SJCRH30 (cell line): Measurements from ENCODE around the gene ASPDH. TPM values are rescaled to one million over a fixed set of nuclear protein-coding genes. Genes with fewer than 3 reads are reported as not detected.

ENCODE experiments used
- DNase-seq, 2 experiments: peaks; one replicate each; pipeline ENCODE4 v3.0.0-alpha.2; 2015 to 2020
- H3K27ac ChIP-seq: fragments of 250-450 bp; sonication (Bioruptor Pico); 2 replicates; pipeline ENCODE4 v1.5.1; 2020; ENCODE audit warnings: mild to moderate bottlenecking, moderate library complexity
- H3K27me3 ChIP-seq: fragments of 250-450 bp; sonication (Bioruptor Pico); 2 replicates; pipeline ENCODE4 v1.5.1; 2020; ENCODE audit warnings: mild to moderate bottlenecking, moderate library complexity
- H3K36me3 ChIP-seq: fragments of 250-450 bp; sonication (Bioruptor Pico); 2 replicates; pipeline ENCODE4 v1.5.1; 2020; ENCODE audit warnings: mild to moderate bottlenecking, moderate library complexity
- H3K4me1 ChIP-seq: fragments of 250-450 bp; sonication (Bioruptor Pico); 2 replicates; pipeline ENCODE4 v1.5.1; 2020; ENCODE audit warnings: mild to moderate bottlenecking, moderate library complexity
- H3K4me3 ChIP-seq: fragments of 250-450 bp; sonication (Bioruptor Pico); 2 replicates; pipeline ENCODE4 v1.5.1; 2020; ENCODE audit warnings: mild to moderate bottlenecking, moderate library complexity
- H3K9me3 ChIP-seq: fragments of 250-450 bp; sonication (Bioruptor Pico); replicated peaks from 2 replicates; pipeline ENCODE4 v1.5.1; 2020; ENCODE audit warnings: mild to moderate bottlenecking, moderate library complexity
- total RNA-seq: library from RNA; depleted of rRNA; stranded (reverse); fragments of >200 nt; shearing (Covaris generic); gene quantifications from 2 replicates; pipeline ENCODE4 v1.2.3, GENCODE V29; 2014

The ASPDH gene
- total RNA-seq, 1 experiment from 2014 or later = not detected

DNA sequence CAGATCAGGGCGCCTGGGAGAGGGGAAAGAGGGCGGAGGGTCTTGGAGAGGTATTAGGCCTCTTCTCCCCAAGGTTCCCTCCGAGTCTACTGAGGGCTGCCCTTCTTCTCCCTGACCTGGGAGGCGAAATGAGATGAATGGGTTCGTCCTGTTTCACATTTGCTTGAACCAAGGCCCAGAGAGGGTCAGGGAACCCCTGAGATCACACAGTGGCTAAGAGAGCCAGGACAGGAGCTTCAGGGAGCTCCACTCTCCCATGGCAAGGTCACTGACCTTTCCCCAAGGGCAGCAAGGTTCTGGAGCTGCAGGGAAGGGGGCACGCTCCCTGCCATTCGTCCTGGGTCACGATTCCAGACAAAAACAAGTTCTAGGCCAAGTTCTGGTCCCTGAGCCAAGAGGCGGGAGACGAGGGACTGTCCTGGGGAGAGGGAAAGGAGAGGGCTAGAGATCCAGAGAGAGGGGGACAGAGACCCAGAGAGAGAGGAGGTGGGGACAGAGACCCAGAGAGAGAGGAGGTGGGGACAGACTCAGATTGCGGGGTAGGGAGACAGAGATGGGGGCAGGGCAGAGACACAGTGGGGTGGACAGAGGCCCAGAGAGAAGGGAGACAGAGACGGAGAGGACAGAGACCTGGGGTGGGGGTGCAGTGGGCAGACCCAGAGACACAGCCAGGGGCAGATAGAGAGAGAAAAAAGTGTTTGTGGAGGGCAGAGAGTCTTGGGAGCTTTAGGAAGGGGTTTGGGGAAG lies 541 bp downstream of the ASPDH start:
- no peaks in the 10 kb centered on the region for H3K9me3 ChIP-seq
- H3K27me3 ChIP-seq = peaks cover 6% of the 10 kb centered on the region; the same call in 1 of the 2 replicates
- H3K4me3 ChIP-seq = no peak overlapping the region
- no peak overlapping the region for H3K27ac ChIP-seq
- no peaks in the 10 kb centered on the region for H3K36me3 ChIP-seq
- no peak for DNase-seq
- H3K4me1 ChIP-seq = peaks cover 19% of the 10 kb centered on the region

DNA sequence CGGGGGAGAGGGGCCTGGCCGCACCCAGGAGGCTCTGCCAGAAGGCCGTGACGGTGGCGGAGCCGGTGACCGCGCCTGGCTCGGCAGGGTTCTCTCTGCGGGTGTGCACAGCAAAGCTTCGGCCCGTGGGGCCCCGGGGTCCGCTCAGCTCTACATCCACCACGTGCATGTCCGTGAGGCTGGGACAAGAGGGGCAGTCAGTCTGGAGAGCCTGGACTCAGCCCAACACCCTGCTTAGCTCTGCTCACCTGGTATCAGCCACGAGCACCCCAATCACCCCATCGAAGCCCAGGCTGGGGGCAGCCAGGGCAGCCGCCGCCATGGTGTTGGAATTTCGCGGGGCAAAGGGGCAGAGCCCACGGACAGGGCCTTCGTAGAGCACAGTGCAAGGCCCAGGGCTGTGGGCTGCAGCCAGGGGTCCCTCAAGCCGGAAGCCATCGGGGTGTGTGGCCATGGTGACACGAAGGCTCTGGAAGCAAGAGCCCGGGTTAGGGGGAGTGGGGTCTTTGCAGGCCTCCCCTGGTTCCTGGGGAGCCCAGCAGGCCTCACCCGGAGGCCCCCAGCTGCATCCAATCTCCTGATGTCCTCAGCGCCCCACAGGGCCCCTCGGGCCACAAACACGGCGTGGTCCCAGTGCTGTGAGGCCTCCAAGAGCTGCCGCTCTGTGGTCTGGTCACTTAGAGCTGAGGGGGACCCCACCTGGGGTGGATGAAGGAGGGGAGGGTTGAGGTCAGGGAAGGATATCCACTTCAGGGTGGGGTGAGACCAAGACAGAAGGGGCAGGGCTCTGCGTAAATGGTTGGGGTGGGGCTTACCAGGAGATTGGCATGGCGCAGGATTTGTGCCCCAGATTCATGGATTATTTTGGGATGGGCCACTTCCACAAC lies 1.4 kb downstream of the ASPDH start:
- H3K27ac ChIP-seq = no peak overlapping the region
- H3K27me3 ChIP-seq = peaks cover 6% of the 10 kb centered on the region; the same call in 1 of the 2 replicates
- H3K36me3 ChIP-seq = no peaks in the 10 kb centered on the region
- H3K4me1 ChIP-seq = peaks cover 22% of the 10 kb centered on the region
- DNase-seq = no peak
- H3K4me3 ChIP-seq = peak overlapping the region; percentile 62
- no peaks in the 10 kb centered on the region for H3K9me3 ChIP-seq

DNA sequence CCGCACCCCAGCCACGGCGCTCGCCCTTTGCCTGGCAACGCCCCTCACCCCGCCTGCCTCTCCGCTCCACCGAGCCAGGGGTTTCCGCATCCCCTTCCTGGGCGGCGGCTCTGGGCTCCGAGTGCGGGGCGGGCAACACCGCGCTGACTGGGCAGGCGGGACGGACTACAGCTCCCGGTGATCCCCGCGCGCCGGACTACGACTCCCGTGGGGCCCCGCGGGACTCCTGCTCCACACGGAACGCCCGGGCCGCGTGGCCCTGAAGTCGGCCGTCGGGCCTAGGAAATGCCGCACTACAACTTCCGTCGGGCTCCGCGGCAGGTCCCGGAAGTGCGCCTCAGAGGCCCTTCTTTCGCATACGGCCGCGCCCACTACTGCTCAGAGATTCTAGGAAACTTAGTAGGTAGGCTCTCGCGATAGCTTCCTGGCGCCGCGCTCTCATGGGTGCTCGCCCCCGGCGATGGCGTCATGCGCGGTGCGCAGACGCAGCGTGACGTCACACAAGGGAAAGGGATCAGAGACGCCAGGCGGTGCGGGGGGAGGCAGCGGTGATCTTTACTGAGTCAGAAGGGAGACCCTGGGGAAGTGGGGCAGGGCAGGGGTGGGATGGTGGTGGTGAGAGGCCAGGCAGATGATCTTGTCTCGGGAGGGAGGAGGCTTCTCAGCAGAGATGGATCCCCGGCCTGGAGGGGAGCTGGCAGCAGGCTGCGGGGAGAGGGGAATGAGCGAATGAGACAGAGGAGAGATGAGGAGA lies 2.5 kb downstream of the ASPDH start, which contains the start of gene JOSD2:
Gene JOSD2, minus strand, starts transcription at position 123 of the 754 bp plus-strand sequence. CDS start 760 bp downstream, outside the sequence.
- Histone ChIP-seq H3K36me3 (no peaks in the 10 kb centered on the region), H3K4me1 (peaks cover 22% of the 10 kb centered on the region), H3K27me3 (peaks cover 6% of the 10 kb centered on the region; the same call in 1 of the 2 replicates), H3K4me3 (peak within 1 kb of the TSS; percentile 62), H3K27ac (peak within 1 kb of the TSS; percentile 66), H3K9me3 (no peaks in the 10 kb centered on the region)
- DNase-seq = peak; percentile 99

DNA sequence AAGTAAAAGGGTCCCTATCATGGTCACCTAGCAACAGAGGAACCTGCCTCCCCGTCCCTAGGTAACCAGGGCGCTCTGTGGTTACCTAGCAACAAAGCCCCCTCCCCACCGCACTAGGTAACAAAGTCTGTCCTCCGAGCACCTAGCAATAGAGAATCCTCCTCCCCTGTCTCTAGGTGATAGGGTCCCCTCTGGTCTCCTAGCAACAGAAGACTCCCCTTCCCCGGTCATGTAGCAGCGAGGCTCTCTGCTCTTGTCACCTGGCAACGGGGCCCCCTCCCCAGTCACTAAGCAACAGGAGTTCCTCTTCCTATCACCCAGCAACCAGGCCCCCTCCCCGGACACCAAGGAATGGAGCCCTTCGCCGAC lies 3.0 kb downstream of the ASPDH start:
- peak in 1 of 2 experiments; percentile 54 for DNase-seq
- Histone ChIP-seq H3K9me3 (no peaks in the 10 kb centered on the region), H3K27me3 (peaks cover 3% of the 10 kb centered on the region; the same call in 1 of the 2 replicates), H3K36me3 (no peaks in the 10 kb centered on the region), H3K4me1 (peaks cover 22% of the 10 kb centered on the region), H3K27ac (peak overlapping the region; percentile 66), H3K4me3 (peak overlapping the region; percentile 62)

DNA sequence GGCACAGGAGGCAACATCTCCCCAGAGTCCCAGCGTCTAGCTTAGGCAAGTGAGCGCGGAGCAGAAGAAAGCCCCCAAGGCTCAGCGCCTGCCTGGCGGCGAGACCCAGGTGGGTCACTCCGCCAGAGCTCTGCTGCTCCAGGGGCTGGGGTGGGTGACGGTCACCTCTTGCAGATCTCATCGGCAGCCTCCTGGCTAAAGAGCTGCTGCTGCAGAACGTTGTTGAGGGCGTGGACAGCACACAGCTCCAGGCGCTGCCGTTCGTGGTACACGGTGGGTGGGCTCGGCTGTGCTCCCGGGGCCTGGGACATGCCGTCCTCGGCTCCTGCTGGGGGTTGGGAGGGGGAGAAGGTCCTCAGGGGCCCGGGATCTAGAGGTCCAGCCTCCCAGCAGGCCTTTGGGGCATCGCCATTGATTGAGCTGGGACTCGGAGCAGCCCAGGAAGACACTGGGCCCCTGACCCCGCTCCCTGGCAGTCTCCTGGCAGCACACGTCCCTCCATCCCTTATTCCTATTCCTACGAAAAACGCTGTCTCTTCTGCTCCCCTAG lies 3.5 kb downstream of the ASPDH start:
- peak overlapping the region; percentile 66 for H3K27ac ChIP-seq
- no peaks in the 10 kb centered on the region for H3K36me3 ChIP-seq
- no peaks in the 10 kb centered on the region for H3K9me3 ChIP-seq
- peak; percentile 67 to 70 for DNase-seq
- H3K27me3 ChIP-seq = no peaks in the 10 kb centered on the region
- H3K4me1 ChIP-seq = peaks cover 22% of the 10 kb centered on the region
- peak overlapping the region; percentile 62 for H3K4me3 ChIP-seq

DNA sequence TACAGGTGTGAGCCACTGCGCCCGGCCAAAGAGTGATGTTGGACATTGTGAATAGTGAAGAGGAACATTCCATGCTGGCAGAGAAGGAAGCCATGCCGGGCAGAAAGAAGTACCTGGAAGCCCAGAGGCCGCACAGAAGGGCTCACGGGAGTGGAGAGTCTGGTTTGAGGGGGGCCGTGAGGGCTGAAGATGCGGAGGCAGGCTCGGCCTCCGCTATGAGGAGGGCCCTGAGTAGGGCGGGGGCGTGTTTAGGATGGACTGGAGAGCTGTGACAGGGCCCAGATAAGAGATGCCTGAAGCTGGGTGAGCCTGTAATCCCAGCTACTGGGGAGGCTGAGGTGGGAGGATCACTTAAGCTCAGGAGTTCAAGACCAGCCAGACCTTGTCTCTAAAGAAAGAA lies 4.3 kb downstream of the ASPDH start:
- Histone ChIP-seq H3K4me3 (no peak overlapping the region), H3K9me3 (no peaks in the 10 kb centered on the region), H3K27me3 (no peaks in the 10 kb centered on the region), H3K4me1 (peaks cover 22% of the 10 kb centered on the region), H3K27ac (peak overlapping the region; percentile 72; the same call in 1 of the 2 replicates), H3K36me3 (no peaks in the 10 kb centered on the region)
- DNase-seq = no peak

DNA sequence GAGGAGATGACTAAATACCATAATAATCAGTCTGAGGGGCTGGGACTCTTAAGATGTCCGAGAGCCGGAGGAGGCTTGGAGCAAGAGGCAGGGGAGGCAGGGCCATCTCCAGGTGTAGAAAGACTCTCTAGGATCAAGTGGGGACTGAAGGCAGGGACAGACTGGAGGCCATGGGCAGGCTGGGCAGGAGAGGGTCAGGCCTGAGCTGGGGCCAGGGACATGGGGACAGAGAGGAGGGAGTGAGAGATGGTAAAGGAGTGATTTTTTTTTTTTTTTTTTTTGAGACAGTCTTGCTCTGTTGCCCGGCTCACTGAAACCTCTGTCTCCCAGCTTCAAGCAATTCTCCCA lies 4.9 kb downstream of the ASPDH start:
- peak overlapping the region; percentile 72 for H3K27ac ChIP-seq
- H3K4me1 ChIP-seq = peaks cover 22% of the 10 kb centered on the region
- H3K9me3 ChIP-seq = no peaks in the 10 kb centered on the region
- no peak for DNase-seq
- no peaks in the 10 kb centered on the region for H3K27me3 ChIP-seq
- no peaks in the 10 kb centered on the region for H3K36me3 ChIP-seq
- no peak overlapping the region for H3K4me3 ChIP-seq

DNA sequence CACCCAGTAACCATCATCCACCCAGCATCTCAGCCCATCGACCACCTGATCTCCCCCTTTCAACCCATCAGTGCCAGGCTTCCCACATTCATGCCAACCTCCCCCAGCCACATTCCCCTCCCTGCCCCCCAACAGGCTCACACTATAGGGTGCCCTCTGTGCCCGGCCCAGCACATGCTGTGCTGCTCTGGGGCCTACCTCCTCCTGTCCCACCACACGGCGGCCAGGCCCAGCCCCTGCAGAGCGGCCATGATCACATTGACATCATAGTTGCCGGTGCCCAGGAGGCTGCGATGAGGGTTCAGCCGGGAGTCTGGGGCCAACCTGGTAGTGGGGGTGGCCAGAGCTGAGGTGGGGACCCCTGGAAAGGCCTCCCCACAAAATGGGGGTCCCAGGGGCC lies 6.3 kb downstream of the ASPDH start:
- no peak overlapping the region for H3K27ac ChIP-seq

DNA sequence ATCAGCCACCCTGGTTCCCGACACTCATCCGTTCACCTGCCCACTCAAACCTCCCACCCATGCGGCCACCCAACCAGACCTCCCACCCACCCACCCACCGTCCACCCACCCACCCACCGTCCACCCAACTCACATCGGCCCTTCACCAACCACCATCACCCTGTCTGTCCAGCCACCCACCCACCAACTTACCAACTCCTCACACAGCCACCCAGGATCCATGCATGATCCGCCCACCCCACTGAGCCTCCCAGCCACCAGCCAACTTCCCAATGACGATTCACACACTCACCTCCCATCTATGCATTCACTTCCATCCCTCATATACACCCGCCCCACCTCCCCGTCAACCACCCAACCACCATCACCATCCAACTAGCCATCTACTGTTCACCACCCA lies 7.0 kb downstream of the ASPDH start:
- no peaks in the 10 kb centered on the region for H3K27me3 ChIP-seq
- peaks cover 32% of the 10 kb centered on the region for H3K4me1 ChIP-seq
- no peak for DNase-seq
- no peaks in the 10 kb centered on the region for H3K9me3 ChIP-seq
- H3K36me3 ChIP-seq = no peaks in the 10 kb centered on the region
- H3K4me3 ChIP-seq = no peak overlapping the region
- no peak overlapping the region for H3K27ac ChIP-seq

More for the DNA sequence above, 6.3 kb downstream of the ASPDH start:
- Histone ChIP-seq H3K36me3 (no peaks in the 10 kb centered on the region), H3K4me3 (no peak overlapping the region), H3K4me1 (peaks cover 27% of the 10 kb centered on the region), H3K27me3 (no peaks in the 10 kb centered on the region), H3K9me3 (no peaks in the 10 kb centered on the region)
- DNase-seq = no peak

DNA sequence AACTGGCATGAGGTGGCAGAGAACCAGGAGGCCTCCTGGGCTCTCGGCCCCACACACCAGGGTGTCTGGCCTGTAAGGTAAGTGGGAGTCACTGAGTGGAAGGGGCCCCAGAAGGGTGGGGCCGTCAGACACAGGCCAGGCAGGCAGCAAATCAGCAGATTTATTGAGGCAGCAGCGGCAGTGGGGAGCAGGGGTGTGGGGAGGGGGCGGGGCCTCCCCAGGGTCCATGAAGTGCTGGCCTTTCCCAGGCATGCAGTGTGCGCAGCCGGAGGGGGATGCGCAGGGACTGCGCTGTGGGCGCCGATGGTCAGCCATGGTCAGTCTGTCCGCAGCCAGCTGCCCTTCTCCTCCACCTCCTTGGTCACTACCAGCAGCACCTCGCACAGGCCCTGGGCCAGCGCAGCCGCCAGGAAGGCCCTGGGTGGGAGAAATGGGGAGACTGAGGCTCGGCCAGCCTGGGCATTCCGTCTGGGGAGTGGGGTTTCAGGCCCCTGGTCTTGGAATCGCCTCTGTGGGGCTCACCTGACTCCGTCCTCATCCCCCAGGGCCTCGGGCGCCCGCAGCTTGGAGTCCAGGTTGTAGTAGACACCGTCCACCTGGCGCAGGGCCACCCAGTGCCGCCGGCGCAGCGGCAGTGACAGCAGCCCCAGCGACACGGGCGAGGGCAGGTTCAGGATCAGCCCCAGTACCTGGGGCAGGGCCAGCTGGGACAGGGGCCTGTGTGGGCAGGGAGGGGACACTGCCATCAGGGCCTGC lies 7.7 kb downstream of the ASPDH start:
- Histone ChIP-seq H3K36me3 (no peaks in the 10 kb centered on the region), H3K9me3 (no peaks in the 10 kb centered on the region), H3K27me3 (no peaks in the 10 kb centered on the region), H3K4me3 (no peak overlapping the region), H3K4me1 (peaks cover 39% of the 10 kb centered on the region), H3K27ac (no peak overlapping the region)
- no peak for DNase-seq

DNA sequence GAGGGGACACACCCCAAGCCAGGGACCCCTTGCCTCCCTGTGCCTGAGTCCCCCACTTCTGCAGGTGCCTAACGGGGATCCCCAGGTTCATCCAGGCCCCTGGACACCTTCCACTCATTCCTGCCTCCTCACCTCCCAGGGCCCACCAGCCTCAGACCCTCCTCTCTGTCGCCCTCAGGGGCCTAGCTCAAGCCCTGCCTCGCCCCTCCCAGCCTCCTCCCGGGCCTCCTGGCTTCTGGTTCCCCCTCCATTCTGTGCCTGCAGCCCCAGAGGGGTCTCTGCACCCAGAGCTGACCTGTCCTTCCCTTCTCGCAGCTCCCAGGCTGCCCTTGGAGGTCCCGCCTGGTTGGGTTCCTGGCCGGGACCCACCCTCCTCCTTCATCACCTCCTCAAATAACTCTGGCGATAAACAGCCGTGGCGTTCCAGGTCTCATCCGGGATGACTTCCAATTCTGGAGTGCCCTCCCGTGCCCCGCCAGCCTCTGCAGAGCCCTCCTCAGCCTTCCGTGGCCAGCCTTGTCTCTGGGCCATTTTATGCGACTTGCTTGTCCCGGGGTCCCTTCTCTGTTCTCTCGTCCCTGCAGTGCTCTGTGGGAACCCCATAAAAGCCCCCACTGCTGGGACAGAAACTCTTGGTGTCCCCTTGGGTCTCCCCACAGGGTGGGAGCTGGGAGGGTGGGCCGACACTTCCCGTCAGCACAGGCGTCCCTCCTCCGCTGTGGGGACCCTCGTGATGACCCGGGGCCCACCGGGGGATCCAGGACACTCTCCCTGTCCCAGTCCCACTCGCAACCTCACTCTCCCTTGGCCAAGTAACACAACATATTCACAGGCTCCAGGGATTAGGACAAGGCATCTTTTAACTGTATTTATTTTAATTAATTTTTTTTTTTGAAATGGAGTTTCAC lies 11.9 kb downstream of the ASPDH start:
- peak overlapping the region; percentile 85 for H3K27ac ChIP-seq
- DNase-seq = peak; percentile 49 to 55
- H3K4me3 ChIP-seq = peak overlapping the region; percentile 69
- no peaks in the 10 kb centered on the region for H3K27me3 ChIP-seq
- no peaks in the 10 kb centered on the region for H3K36me3 ChIP-seq
- H3K9me3 ChIP-seq = no peaks in the 10 kb centered on the region
- H3K4me1 ChIP-seq = peaks cover 20% of the 10 kb centered on the region

DNA sequence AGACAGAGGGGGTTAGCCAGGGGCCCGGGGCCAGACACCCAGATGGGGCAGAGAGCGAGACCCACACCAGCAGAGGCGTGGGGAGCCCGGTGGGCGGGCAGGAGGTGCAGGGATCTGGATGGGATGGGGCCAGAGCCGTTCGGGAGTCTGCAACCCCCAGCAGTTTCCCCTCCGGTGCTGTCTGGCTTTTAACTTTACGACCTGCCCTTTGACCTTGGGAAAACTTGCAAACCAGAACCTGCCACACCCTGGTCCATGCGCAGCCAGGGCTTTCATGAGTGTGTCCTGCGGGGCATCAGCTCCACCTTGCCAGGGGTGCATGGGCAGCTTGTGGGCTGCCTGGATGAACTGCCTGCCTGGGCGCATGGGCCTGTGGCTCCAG lies 12.5 kb downstream of the ASPDH start:
- peak overlapping the region; percentile 69 for H3K4me3 ChIP-seq
- DNase-seq = no peak
- no peaks in the 10 kb centered on the region for H3K27me3 ChIP-seq
- H3K9me3 ChIP-seq = no peaks in the 10 kb centered on the region
- H3K27ac ChIP-seq = peak overlapping the region; percentile 85
- no peaks in the 10 kb centered on the region for H3K36me3 ChIP-seq
- H3K4me1 ChIP-seq = peaks cover 23% of the 10 kb centered on the region

DNA sequence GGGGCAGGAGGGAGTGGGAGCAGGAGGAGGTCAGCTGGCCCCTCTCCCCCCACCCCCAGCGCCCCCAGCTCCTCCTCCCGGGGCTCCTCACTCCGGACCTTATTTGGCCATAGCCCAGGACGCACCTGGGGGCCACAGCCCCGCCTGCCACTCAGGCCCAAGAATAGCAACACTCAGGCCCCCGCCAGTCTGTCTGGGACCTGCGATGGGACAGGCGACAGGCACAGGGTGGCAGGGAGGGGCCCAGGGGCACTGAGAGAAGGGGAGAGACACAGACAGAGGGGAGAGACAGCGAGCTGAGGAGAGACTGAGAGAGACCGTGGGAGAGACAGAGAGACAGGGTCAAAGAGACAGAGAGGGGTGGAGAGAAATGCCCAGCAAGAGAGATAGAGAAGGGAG lies 13.0 kb downstream of the ASPDH start:
- H3K27me3 ChIP-seq = no peaks in the 10 kb centered on the region
- H3K9me3 ChIP-seq = no peaks in the 10 kb centered on the region
- no peaks in the 10 kb centered on the region for H3K36me3 ChIP-seq
- H3K27ac ChIP-seq = peak overlapping the region; percentile 85
- DNase-seq = no peak
- H3K4me3 ChIP-seq = peak overlapping the region; percentile 69
- peaks cover 26% of the 10 kb centered on the region for H3K4me1 ChIP-seq
